Mucosa of descending colon (tissue), 3 donors: ENCODE data around the gene PIM1. TPM values are rescaled to one million over a fixed set of nuclear protein-coding genes. Genes with fewer than 3 reads are reported as not detected.
"Not testable (repeated sequence)": the region's sequence is repeated elsewhere in the genome, so short reads cannot be mapped to it uniquely, and the experiment has no call there.

Source experiments
- ATAC-seq: fragments of 200-7000 bp; cut with Tn5 transposase; one replicate; pipeline ENCODE4 v1.9.1; 2020; ENCODE audit warnings: mild to moderate bottlenecking, moderate library complexity
- DNase-seq, 3 donors: peaks; one replicate each; pipeline ENCODE4 v3.0.0-alpha.2; 2020
- H3K36me3 ChIP-seq: fragments of 200-600 bp; one replicate; pipeline ENCODE4 v1.8.0; 2021; ENCODE audit warnings: low read depth, mild to moderate bottlenecking
- H3K4me1 ChIP-seq: fragments of 200-600 bp; one replicate; pipeline ENCODE4 v1.8.0; 2021; ENCODE audit warnings: low read depth, mild to moderate bottlenecking
- H3K4me3 ChIP-seq: fragments of 200-600 bp; one replicate; pipeline ENCODE4 v1.8.0; 2021; ENCODE audit warnings: mild to moderate bottlenecking
- H3K9me3 ChIP-seq: fragments of 200-600 bp; one replicate; pipeline ENCODE4 v1.8.0; 2021; ENCODE audit warnings: mild to moderate bottlenecking
- intact Hi-C, 2 donors: fragments of 100-400 bp; cut with DNase I in 1 of 2; cut with micrococcal nuclease in 1 of 2; formaldehyde crosslinking; loops; one replicate each; pipeline versions ENCODE4 v1.11.0 to v1.11.1; 2022; cut with DNase I, micrococcal nuclease
- total RNA-seq, 3 donors: library from RNA; stranded (reverse); fragmentation: NEBNext Ultra II Directional in 2 of 3; extraction: Animal tissue kit (Norgen Biotek cat#: 25700) in 2 of 3; gene quantifications; one replicate each; pipeline versions ENCODE4 v1.2.1 to v1.2.4, GENCODE V29; 2021 to 2023
- TF ChIP-seq, protein P1 (sequence below): fragments of 200-600 bp; IDR thresholded peaks from one replicate; pipeline ENCODE4 v1.8.0; 2022; ENCODE audit warnings: antibody characterized with exemption, mild to moderate bottlenecking
- donor health status: DM: no; HTN: no; CAD: no; lungs with moderate emphysema.
- donor health status: DM: no; HTN: no; CAD: no.
- donor health status: DM: no; HTN: yes; CAD: no.

The PIM1 gene
- total RNA-seq, 3 donors from 2014 or later, result 36.9 to 84.1 (median 56.0) TPM

DNA sequence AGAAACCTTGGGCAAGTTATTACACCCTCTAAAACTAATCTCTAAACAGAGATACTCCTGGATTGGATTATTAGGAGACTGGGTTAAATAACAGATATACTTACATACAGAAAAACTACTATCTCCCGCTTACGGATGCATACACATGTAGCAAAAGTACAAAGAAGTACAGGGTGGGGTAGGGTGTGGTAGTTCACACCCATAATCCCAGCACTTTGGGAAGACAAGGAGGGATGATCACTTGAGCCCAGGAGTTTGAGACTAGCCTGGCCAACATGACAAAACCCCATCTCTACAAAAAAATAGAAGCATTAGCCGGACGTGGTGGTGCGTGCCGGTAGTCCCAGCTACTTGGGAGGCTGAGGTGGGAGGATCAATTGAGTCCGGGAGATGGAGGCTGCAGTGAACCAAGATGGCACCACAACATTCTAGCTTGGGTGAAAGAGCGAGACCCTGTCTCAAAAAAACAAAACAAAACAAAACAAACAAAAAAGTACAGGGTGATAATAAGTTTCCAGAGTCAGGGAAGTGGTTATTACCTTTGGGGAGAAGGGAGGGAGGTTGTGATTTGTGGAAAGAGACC lies 8.1 kb downstream of the PIM1 start:
- DNase-seq (no peak), ATAC-seq (no peak)
- Histone ChIP-seq H3K36me3 (no peaks in the 10 kb centered on the region), H3K4me1 (peaks cover 6% of the 10 kb centered on the region), H3K9me3 (no peaks in the 10 kb centered on the region), H3K4me3 (no peak overlapping the region)
- intact Hi-C loops, result no loop called here
- TF ChIP-seq, protein P1, sequence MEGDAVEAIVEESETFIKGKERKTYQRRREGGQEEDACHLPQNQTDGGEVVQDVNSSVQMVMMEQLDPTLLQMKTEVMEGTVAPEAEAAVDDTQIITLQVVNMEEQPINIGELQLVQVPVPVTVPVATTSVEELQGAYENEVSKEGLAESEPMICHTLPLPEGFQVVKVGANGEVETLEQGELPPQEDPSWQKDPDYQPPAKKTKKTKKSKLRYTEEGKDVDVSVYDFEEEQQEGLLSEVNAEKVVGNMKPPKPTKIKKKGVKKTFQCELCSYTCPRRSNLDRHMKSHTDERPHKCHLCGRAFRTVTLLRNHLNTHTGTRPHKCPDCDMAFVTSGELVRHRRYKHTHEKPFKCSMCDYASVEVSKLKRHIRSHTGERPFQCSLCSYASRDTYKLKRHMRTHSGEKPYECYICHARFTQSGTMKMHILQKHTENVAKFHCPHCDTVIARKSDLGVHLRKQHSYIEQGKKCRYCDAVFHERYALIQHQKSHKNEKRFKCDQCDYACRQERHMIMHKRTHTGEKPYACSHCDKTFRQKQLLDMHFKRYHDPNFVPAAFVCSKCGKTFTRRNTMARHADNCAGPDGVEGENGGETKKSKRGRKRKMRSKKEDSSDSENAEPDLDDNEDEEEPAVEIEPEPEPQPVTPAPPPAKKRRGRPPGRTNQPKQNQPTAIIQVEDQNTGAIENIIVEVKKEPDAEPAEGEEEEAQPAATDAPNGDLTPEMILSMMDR, result no peak

DNA sequence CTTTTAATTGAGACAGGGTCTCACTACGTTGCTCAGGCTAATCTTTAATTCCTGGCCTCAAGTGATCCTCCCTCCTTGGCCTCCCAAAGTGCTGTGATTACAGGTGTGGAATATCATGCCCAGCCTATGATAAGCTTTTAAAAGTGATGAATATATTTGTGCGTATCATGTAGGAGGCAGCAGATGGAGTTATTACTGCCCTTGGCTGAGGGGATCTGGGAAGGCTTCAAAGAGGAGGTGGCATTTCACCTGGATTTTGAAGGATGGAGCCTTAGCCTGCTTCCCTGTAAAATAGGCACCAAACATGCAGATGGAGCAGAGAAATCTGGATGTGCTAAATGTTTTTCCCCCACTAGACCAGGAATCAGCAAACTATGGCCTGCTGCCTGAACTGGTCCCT lies 10.1 kb downstream of the PIM1 start:
- Histone ChIP-seq H3K9me3 (no peaks in the 10 kb centered on the region), H3K36me3 (no peaks in the 10 kb centered on the region), H3K4me1 (no peaks in the 10 kb centered on the region), H3K4me3 (no peak overlapping the region)
- DNase-seq (no peak), ATAC-seq (no peak)
- TF ChIP-seq, protein P1, result no peak
- intact Hi-C loops, result no loop called here

DNA sequence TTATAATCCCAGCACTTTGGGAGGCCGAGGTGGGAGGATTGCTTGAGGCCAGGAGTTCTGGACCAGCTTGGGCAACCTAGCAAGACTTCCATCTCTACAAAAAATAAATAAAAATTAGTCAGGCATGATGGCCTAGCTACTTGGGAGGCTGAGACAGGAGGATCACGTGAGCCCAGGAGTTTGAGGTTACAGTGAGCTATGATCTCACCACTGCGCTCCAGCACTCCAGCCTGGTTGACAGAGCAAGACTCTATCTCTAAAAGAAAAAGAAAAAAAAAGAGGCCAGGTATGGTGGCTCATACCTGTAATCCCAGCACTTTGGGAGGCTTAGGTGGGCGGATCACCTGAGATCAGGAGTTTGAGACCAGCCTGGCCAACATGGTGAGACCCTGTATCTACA lies 10.7 kb downstream of the PIM1 start:
- DNase-seq, H3K36me3 ChIP-seq, H3K9me3 ChIP-seq, intact Hi-C loops, H3K4me3 ChIP-seq, ATAC-seq, H3K4me1 ChIP-seq: not testable (repeated sequence)

DNA sequence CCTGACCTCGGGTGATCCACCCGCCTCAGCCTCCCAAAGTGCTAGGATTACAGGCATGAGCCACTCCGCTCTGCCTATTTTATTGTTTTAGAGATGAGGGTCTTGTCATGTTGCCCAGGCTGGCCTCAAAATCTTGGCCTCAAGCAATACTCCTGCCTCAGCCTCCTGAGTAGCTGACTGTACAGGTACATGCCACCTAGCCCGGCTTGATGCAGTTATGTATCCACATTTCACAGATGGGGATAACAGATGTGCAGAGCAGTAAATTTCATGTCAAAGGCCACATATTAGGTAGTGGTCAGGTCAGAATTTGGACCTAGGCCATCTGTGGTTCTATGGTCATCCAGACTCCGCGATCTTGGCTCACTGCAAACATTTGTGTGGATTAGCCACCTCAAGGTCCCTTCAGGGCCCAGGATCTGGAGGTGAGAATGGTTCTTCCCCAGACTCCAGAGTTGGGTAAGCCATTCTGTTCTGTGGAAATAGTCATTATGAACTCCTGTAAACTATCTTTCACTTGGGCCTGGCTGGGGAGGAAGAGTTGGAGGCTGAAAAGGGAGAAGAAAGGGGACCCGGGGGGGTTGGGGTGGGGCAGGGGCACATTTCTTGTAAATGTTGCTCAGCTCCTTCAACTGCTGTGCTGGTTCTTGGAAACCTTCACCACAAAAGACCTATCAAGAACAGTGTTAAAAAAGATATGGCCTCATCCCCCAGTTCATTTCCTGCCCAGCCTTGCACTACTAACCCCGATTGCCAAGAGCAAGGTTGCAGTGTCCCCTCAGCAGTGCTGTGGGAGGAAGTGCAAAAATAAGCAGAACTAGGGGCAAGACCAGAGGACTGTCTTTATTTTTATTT lies 13.0 kb downstream of the PIM1 start:
- ATAC-seq (peak; percentile 94), DNase-seq (peak in 1 of 3 donors; percentile 61)
- Histone ChIP-seq H3K4me1 (no peaks in the 10 kb centered on the region), H3K9me3 (no peaks in the 10 kb centered on the region), H3K36me3 (no peaks in the 10 kb centered on the region), H3K4me3 (no peak overlapping the region)
- TF ChIP-seq, protein P1, result no peak
- intact Hi-C loops, result no loop called here

DNA sequence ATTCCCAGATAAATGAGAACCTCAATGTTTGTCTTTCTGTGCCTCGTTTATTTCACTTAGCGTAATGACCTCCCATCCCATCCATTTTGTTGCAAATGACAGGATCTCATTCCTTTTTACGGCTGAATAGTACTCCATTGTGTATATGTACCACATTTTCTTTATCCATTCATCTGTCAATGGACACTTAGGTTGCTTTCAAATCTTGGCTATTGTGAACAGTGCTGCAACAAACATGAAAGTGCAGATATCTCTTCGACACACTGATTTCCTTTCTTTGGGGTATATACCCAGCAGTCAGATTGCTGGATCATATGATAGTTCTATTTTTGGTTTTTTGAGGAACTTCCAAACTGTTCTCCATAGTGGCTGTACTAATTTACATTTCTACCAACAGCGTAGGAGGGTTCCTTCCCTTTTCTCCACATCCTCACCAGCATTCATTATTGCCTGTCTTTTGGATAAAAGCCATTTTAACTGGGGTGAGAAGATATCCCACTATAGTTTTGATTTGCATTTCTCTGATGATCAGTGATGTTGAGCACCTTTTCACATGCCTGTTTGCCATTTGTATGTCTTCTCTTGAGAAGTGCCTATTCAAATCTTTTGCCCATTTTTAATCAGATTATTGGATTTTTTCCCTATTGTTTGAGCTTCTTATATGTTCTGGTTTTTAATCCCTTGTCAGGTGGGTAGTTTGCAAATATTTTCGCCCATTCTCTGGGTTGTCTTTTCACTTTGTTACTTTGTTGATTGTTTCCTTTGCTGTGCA lies 16.2 kb downstream of the PIM1 start:
- H3K4me3 ChIP-seq, H3K4me1 ChIP-seq, H3K9me3 ChIP-seq, ATAC-seq, DNase-seq, H3K36me3 ChIP-seq, intact Hi-C loops: not testable (repeated sequence)

DNA sequence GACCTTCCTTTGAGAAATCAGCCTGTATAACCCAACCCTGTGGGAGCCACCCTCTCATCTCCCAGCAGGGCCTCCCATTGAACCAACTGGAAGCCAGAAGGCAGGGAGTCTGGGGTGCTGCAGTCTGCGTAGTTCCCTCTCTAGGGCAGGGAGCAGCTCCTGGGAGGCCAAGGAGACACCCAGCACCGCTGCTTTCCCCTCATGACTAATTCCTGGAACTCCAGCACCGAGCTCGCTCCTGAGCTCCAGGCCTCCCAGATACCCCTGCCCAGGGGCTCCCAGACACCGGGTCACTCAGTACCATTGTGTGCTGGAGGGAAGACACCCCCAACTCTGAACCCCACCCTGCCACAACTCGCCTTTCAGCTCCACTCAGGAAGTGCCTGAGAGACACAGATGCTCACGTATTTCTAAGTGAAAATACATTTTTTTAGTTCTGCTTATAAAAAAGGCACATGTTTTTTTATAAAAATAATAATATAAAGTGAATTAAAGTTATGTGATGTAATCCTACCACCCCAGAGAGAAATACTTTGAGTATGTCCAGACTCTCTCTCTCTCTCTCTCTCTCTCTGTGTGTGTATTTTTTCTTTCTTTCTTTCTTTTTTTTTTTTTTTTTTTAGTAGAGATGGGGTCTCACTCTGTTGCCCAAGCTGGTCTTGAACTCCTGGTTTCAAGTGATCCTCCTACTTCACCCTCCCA lies 17.5 kb downstream of the PIM1 start:
- intact Hi-C loops, result no loop called here
- TF ChIP-seq, protein P1, result no peak
- ATAC-seq, result no peak
- no peak overlapping the region for H3K4me3 ChIP-seq
- no peaks in the 10 kb centered on the region for H3K9me3 ChIP-seq
- no peaks in the 10 kb centered on the region for H3K4me1 ChIP-seq
- DNase-seq, result no peak
- no peaks in the 10 kb centered on the region for H3K36me3 ChIP-seq
